ENCODE results near the gene ADAMTS12. TPM values are rescaled to one million over a fixed set of nuclear protein-coding genes. Genes with fewer than 3 reads are reported as not detected.
A peak's percentile ranks its signal among the peaks of the same experiment; 100 is the strongest.

The ADAMTS12 gene
- total and polyA plus RNA-seq, 8 donors: 0.31 to 4.2 (median 0.40) TPM

- peaks cover 0 to 23% (median 7%) of the 10 kb centered on the region in 4 donors for H3K27me3 ChIP-seq
- no peak overlapping the region for H3K4me3 ChIP-seq
- H3K9me3 ChIP-seq: no peaks in the 10 kb centered on the region
- FAIRE-seq (no peak), ATAC-seq (no peak), DNase-seq (peak in 1 of 6 donors; percentile 43)
- intact Hi-C loops (cut with DNase I): loop anchor here in 2 of 3 donors (10.0 kb wide), 2 partner anchors 464 to 504 kb away; no protein-coding TSS in a partner anchor
- no peak overlapping the region for H3K27ac ChIP-seq
- no peaks in the 10 kb centered on the region for H3K4me1 ChIP-seq
- 20 to 26% methylated on average over 15 of the region's 15 CpGs for WGBS, 2 donors
- no peak for TF ChIP-seq CTCF (IDR thresholded peaks at IDR 0.05)
- no peaks in the 10 kb centered on the region for H3K36me3 ChIP-seq
Measured at GRCh38 chr5:33938881-33939280, 47.1 kb upstream of the ADAMTS12 start.

GRCh38 chr5:33938507-33938796 lies 46.7 kb upstream of the ADAMTS12 start:
- no peak for TF ChIP-seq CTCF (IDR thresholded peaks at IDR 0.05)
- H3K36me3 ChIP-seq: no peaks in the 10 kb centered on the region
- ATAC-seq (no peak), DNase-seq (no peak), FAIRE-seq (no peak)
- H3K9me3 ChIP-seq: no peaks in the 10 kb centered on the region
- peaks cover 0 to 23% (median 7%) of the 10 kb centered on the region in 4 donors for H3K27me3 ChIP-seq
- intact Hi-C loops (cut with DNase I): loop anchor here in 2 of 3 donors (10.0 kb wide), 2 partner anchors 464 to 504 kb away; no protein-coding TSS in a partner anchor
- H3K27ac ChIP-seq: no peak overlapping the region
- WGBS, 2 donors: 29 to 30% methylated on average over 14 of the region's 14 CpGs
- no peaks in the 10 kb centered on the region for H3K4me1 ChIP-seq
- no peak overlapping the region for H3K4me3 ChIP-seq

- DNase-seq (peak in 2 of 6 donors; percentile 51 to 56), FAIRE-seq (no peak), ATAC-seq (no peak)
- 23 to 28% methylated on average over 54 of the region's 54 CpGs for WGBS, 2 donors
- no peaks in the 10 kb centered on the region for H3K9me3 ChIP-seq
- no peak for TF ChIP-seq CTCF (IDR thresholded peaks at IDR 0.05)
- intact Hi-C loops (cut with DNase I): loop anchor here in 2 of 3 donors (10.0 kb wide), 2 partner anchors 463 to 503 kb away; no protein-coding TSS in a partner anchor
- H3K36me3 ChIP-seq: no peaks in the 10 kb centered on the region
- H3K4me3 ChIP-seq: no peak overlapping the region
- peaks cover 0 to 23% (median 7%) of the 10 kb centered on the region in 4 donors for H3K27me3 ChIP-seq
- no peaks in the 10 kb centered on the region for H3K4me1 ChIP-seq
- no peak overlapping the region for H3K27ac ChIP-seq
Measured at GRCh38 chr5:33937707-33938506, 46.1 kb upstream of the ADAMTS12 start.

GRCh38 chr5:33937017-33937706 lies 45.4 kb upstream of the ADAMTS12 start:
- DNase-seq: peak in 2 of 6 donors; percentile 54 to 55
- no peaks in the 10 kb centered on the region for H3K4me1 ChIP-seq
- 28 to 38% methylated on average over 54 of the region's 54 CpGs for WGBS, 2 donors
- no peaks in the 10 kb centered on the region for H3K36me3 ChIP-seq
- intact Hi-C loops (cut with DNase I): loop anchor here in 2 of 3 donors (10.0 kb wide), 2 partner anchors 462 to 502 kb away; no protein-coding TSS in a partner anchor
- H3K9me3 ChIP-seq: no peaks in the 10 kb centered on the region
- no peak for ATAC-seq
- no peak for TF ChIP-seq CTCF (IDR thresholded peaks at IDR 0.05)
- peak overlapping the region in 2 of 4 donors; percentile 16 to 41 for H3K4me3 ChIP-seq
- no peak overlapping the region for H3K27ac ChIP-seq
- FAIRE-seq: no peak
- peaks cover 0 to 23% (median 7%) of the 10 kb centered on the region in 4 donors for H3K27me3 ChIP-seq
